Heart left ventricle (tissue), 13 donors: ENCODE results near the gene UBE2M.

Experiments used
- CTCF ChIP-seq, 12 donors: fragments of 200-600 bp; sonication (generic) in 4 of 12; IDR thresholded peaks; one replicate each; pipeline versions ENCODE4 v1.5.0 to v1.8.0; 2018 to 2022; ENCODE audit warnings: antibody characterized with exemption in 12 of 12, mild to moderate bottlenecking in 5 of 12
- POLR2A ChIP-seq, 2 donors: fragments of 450-650 bp; IDR thresholded peaks; one replicate each; pipeline ENCODE4 v1.6.1; 2017; ENCODE audit warnings: antibody characterized with exemption in 2 of 2, mild to moderate bottlenecking in 2 of 2, moderate library complexity in 2 of 2
- donor health status: ischemic (EF 13 %, LVEDD 7.1; RV severe dilation, severe dysfunction).
- donor health status: DM: no; HTN: yes; CAD: no.
- donor health status: DM: no; HTN: no; CAD: no.
- donor health status: ischemic (EF 25% LVEDD 6.9; RV normal size, moderate dysfunction).
- donor health status: ischemic (EF 25% LVEDD 5.7; RV mildly dilated, moderate dysfunction).
- donor health status: ischemic (EF 35%, LVEDD 5.7; RV mildly dilated, moderate dysfunction).
- donor health status: nonischemic (EF 11% LVEDD 7.7; RV severe dilation, severe dysfunction).
- donor health status: DM: yes; HTN: yes; CAD: no.
- donor health status: PGD.
- donor health status: ischemic (EF 29% LVEDD 5.4; RV normal size, mild dysfunction).
- donor health status: nonischemic (EF 23%, LVEDD 6.1; RV moderate dilation, normal function).

- no peak for TF ChIP-seq POLR2A (IDR thresholded peaks at IDR 0.05)
- no peak for TF ChIP-seq CTCF (IDR thresholded peaks at IDR 0.05)
These were observed 41.2 kb downstream of the UBE2M start for GRCh38 chr19:58516964-58517833.
